ENCODE measurements around the gene PHPT1. TPM values are rescaled to one million over a fixed set of nuclear protein-coding genes. Genes with fewer than 3 reads are reported as not detected.

PHPT1 gene
- total and polyA plus RNA-seq, 2 of the 13 experiments (the other 11 are each of a cell fraction or from before 2014, with no cell fraction given) = 189 to 192 TPM

GRCh38 chr9:136849038-136849959 is at the start of gene PHPT1 (continued):
- TF ChIP-seq PRDM15 (CRISPR knock-in tag; IDR thresholded peaks at IDR 0.05) = peak; percentile 92
- TF ChIP-seq JUNB (CRISPR knock-in tag; IDR thresholded peaks at IDR 0.05; ENCODE audit: borderline replicate concordance) = no peak
- peak; percentile 71; the same call in 1 of the 2 replicates for TF ChIP-seq ZNF274 (CRISPR knock-in tag; IDR thresholded peaks at IDR 0.05)
- TF ChIP-seq FOXC1 (CRISPR knock-in tag; IDR thresholded peaks at IDR 0.05; ENCODE audit: borderline replicate concordance) = peak; percentile 35; the same call in 1 of the 2 replicates
- TF ChIP-seq ZNF362 (CRISPR knock-in tag; IDR thresholded peaks at IDR 0.05; ENCODE audit: borderline replicate concordance) = no peak
- peak; percentile 92 for TF ChIP-seq TMF1 (CRISPR knock-in tag; IDR thresholded peaks at IDR 0.05; ENCODE audit: low read depth)
- peak; percentile 27 for TF ChIP-seq HDAC2 (CRISPR knock-in tag; IDR thresholded peaks at IDR 0.05)
- TF ChIP-seq NFKBIZ (CRISPR knock-in tag; IDR thresholded peaks at IDR 0.05) = no peak
- TF ChIP-seq FOXA3 (CRISPR knock-in tag; IDR thresholded peaks at IDR 0.05) = 0 out of 2 replicates have a peak, but pooled peaks have one; percentile 28
- TF ChIP-seq ZFP62 (CRISPR knock-in tag; IDR thresholded peaks at IDR 0.05) = no peak
- TF ChIP-seq ZNF781 (CRISPR knock-in tag; IDR thresholded peaks at IDR 0.05; ENCODE audit: borderline replicate concordance, not compliant biosample characterization) = peak; percentile 59
- peak; percentile 44; the same call in 1 of the 2 replicates for TF ChIP-seq ZSCAN21 (CRISPR knock-in tag; IDR thresholded peaks at IDR 0.05; ENCODE audit: borderline replicate concordance)
- no peak for TF ChIP-seq SPEN (CRISPR knock-in tag; IDR thresholded peaks at IDR 0.05; ENCODE audit: low read depth)
- TF ChIP-seq ZNF343 (CRISPR knock-in tag; IDR thresholded peaks at IDR 0.05) = no peak
- TF ChIP-seq ZFP1 (CRISPR knock-in tag; IDR thresholded peaks at IDR 0.05) = peak; percentile 72; the same call in 1 of the 2 replicates
- peak; percentile 78; the same call in 1 of the 2 replicates for TF ChIP-seq POLR2AphosphoS2 (IDR thresholded peaks at IDR 0.05; ENCODE audit: low read depth, low read length)
- peak; percentile 22; the same call in 1 of the 2 replicates for TF ChIP-seq CREBL2 (CRISPR knock-in tag; IDR thresholded peaks at IDR 0.05; ENCODE audit: borderline replicate concordance)
- TF ChIP-seq SSRP1 (CRISPR knock-in tag; IDR thresholded peaks at IDR 0.05) = peak; percentile 76
- TF ChIP-seq ZNF800 (CRISPR knock-in tag; IDR thresholded peaks at IDR 0.05) = no peak
- no peak for TF ChIP-seq WIZ (CRISPR knock-in tag; IDR thresholded peaks at IDR 0.05)
- TF ChIP-seq ZSCAN29 (CRISPR knock-in tag; conservative IDR thresholded peaks at IDR 0.05) = no peak

All from HepG2 (cell line).